AML-193 (cell line): ENCODE results near the gene TMEM179B.
A peak's percentile ranks its signal among the peaks of the same experiment; 100 is the strongest.
"Not testable (repeated sequence)": the region's sequence is repeated elsewhere in the genome, so short reads cannot be mapped to it uniquely, and the experiment has no call there.

Experiments used
- DNase-seq, 2 experiments: peaks; one replicate each; lab custom pipeline; 2025; lab: John Stamatoyannopoulos, UW

The TMEM179B gene

GRCh38 chr11:62789576-62789975, 2.4 kb downstream of the TMEM179B start:
- no peak for DNase-seq

GRCh38 chr11:62791501-62792201, 4.4 kb downstream of the TMEM179B start, which contains the start of gene TMEM223:
TSS of gene TMEM223 (minus strand) at chr11:62792006. CDS start at chr11:62791994, 12 bp downstream.
- DNase-seq = peak; percentile 66 to 76

DNA sequence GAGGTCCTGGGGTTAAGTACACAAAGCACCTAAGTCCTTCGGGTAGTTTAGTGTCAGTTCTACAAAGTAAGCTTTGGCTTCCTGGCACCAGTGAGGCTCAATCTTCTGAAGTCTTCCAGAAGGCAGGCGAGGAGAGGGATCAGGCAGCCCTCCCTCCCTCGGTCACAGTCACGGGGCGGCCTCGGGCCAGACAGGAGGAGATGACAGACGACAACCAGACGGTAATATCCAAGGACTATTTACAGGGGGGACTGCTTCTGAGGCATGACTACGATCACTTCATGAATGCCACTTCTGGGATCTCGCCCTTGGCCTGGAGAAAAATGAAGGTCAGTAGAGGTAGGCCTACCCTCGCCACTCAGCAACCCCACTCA, 5.0 kb downstream of the TMEM179B start:
- DNase-seq = no peak

- DNase-seq = no peak
Observed at GRCh38 chr11:62794201-62794775, 7.1 kb downstream of the TMEM179B start.

DNA sequence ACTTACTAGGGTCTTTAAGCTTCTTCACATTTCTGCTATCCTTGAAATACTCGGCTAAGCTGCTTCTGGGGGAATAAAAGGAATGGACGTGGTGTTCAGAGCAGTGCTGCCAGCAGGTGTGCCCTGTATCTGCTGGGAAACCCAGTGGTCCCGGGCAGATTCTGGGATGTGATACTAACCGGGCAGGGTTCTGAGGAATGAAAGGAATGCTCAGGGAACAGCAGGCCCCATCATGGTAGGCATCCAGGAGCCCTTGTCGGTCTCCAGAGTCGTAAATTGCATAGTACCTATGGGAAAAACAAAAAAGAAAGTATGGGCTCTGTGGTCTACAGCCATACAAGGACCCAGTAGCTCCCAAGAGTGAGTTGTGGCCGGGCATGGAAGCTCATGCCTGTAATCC, 9.1 kb downstream of the TMEM179B start:
- DNase-seq = no peak

DNA sequence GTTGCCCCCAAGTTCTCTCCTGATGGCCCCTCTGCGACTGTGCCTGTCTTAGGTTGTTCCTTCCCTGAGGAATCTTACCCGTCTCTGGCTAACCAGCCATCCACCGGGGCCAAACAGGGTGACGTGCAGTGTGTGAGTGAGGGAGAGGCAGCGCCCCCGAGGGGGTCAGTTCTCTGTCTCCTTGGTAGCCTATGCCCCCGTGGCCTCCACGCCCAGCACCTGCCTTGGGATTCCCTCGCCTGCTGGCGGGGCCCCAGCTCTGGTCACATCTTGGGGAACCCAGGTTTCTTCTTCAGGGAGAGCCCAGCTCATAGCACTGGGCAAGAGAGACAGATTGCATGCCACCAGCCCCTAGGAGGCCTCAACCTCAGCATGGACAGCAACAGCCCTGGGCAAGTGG, 12.3 kb downstream of the TMEM179B start:
- no peak for DNase-seq

GRCh38 chr11:62801071-62801470, 13.9 kb downstream of the TMEM179B start:
- no peak for DNase-seq

DNA sequence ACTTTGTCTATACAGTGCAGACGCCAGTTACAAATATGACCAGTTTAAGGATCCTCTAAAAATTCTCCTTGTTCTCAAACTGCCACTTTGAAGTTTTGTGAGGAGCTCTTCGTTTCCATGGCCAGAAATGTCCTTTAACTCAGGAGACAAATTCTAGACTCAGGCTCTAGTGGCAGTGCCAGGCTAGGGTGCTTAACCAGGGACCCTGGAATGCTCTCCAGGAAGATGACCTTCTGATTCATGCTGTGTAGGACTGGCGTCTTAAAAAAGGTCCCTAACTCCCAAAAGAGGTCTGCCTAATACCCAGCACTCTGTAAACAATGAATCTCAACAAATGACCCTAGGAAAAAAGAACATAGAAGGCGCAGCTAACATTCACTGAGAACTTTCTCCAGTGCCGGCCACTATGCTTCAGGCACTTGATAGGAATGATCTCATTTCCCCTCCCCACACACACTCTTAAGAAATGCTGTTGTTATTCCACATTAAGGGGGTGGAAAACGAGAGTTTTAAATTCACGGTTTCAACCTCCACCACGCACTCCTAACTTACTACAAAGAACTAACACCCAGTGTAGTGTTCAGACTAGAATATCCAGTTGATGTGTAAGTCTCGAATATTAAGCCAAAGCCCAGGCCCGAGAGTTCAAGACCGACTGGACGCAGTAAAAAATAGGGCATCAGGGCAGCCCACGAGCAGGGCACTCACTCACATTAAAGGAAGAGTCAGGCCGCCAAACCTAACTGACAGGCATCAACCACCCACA, 17.3 kb downstream of the TMEM179B start:
- DNase-seq = peak; percentile 20 to 38

DNA sequence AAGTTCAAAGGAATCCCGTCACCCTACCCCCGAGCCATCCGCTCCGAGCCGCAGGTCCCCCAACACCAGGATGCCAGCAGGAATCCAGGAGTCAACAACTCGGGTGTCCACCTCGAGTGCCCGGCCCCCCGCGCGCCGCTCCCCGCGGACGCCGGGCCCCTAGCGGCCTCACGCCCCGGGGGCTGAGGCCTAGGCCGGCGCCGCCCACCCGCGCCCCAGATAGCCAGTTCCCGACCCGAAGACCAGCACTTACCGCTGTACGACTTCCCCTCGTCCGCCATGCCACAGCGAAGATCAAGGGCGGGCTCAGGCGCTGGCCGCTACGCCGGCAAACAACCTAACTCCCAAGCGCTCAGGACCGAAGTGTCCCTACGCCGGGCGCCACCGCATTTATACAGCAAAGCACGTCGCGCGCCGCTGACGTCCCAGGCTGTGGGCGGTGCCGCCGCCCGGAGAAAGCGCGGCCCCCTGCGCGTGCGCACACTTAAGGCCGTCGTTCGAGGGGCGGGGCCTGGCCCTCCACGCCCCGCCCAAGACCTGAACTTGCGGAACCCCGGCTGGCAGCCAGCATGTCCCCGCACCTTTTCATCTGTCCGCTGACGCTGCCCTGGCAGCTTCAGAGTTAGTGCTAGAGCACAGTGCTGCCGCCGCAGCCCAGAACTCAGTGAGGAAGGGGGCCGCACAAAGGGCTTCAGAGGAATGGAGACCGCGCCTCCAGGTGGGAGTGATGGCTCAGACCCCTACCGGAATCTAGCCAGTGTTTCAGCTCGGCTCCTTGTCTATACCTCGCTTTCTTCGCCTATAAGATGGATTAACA, 18.1 kb downstream of the TMEM179B start, which contains the start of gene NXF1:
Gene NXF1 (minus strand): TSS at position 365 of the 817 bp plus-strand sequence. CDS start 84 bp downstream, at position 281.
- peak; percentile 89 for DNase-seq

DNA sequence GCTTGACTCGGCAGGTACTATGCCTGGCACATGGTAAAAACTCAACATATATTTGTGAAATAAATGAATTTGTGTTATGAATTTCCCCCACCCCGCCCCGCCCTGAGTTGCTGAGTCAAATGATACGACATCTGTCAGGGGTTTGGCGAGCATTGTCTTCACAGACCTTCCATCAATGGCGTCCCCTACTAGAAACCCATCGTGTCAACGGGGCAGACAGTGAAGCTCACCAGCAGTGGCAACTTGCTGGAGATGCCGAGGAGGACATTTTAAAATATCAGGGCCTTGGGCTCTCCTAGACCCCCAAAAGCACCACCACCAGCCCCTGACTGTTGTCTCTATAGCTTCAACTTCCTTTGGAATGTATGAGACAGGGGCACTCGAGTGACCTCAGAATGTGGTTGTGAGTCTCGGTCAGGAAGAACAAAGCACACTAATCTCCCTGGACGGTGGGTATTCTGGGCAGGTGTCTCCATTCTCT, 18.8 kb downstream of the TMEM179B start:
- DNase-seq = no peak

DNA sequence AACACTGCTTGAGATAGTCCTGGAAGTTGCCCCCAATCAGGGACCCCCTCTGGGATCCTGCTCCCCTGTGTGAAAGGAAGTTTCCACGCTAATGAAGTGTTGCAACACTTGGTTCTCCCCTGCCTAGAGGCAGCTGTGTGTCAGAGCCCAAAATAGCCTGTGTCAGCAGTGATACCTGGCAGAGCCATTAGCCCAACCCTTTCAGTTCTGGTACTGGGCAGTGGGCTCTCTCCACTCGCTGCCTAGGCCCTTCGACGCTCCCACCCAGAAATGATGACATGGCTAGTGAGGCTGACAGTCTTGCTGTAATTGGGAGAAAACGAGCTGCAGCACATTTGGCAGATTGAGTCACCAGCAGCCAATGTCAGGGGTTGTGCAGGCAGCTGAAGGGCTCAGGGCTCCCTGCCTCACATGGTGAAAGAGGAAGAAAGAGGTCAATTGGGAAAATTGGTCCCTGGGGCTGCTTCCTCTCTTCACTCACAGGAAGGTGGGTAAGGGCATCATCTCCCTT, 19.5 kb downstream of the TMEM179B start:
- peak; percentile 52 to 63 for DNase-seq

- DNase-seq = no peak
Observed at GRCh38 chr11:62810748-62811147, 23.5 kb downstream of the TMEM179B start.

DNA sequence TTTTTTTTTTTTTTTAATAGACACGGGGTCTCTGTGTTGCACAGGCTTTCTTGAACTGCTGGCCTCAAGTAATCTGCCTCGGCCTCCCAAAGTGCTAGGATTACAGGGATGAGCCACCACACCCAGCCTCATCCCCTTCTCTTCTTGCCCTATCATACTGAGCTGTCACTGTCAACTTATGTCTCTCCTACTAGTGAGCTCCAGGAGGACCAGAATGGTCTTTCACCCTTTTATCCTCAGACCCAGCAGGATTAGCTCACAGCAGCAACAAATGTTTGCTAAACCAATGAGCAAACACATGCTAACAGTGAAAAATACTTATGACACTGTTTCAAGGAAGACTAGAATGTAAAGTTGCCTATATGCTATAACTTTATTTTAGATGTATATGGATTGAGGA, 24.5 kb downstream of the TMEM179B start:
- no peak for DNase-seq

- DNase-seq = peak; percentile 50 to 59
Observed at GRCh38 chr11:62816557-62816956, 29.4 kb downstream of the TMEM179B start.

- DNase-seq = no peak
Observed at GRCh38 chr11:62817129-62817528, 29.9 kb downstream of the TMEM179B start.

- no peak for DNase-seq
Observed at GRCh38 chr11:62823677-62824076, 36.5 kb downstream of the TMEM179B start.

DNA sequence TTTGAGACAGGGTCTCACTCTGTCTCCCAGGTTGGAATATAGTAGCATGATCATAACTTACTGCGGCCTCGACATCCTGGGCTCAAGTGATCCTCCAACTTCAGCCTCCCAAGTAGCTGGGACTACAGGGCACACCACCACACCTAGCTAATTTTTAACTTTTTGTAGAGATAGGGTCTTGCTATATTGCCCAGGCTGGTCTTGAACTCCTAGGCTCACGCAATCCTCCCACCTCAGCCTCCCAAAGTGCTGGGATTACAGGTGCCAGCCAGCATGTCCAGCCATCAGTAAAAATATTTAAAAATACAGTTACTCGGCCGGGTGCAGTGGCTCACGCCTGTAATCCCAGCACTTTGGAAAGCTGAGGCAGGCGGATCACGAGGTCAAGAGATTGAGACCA, 40.9 kb downstream of the TMEM179B start:
- DNase-seq = not testable (repeated sequence)

DNA sequence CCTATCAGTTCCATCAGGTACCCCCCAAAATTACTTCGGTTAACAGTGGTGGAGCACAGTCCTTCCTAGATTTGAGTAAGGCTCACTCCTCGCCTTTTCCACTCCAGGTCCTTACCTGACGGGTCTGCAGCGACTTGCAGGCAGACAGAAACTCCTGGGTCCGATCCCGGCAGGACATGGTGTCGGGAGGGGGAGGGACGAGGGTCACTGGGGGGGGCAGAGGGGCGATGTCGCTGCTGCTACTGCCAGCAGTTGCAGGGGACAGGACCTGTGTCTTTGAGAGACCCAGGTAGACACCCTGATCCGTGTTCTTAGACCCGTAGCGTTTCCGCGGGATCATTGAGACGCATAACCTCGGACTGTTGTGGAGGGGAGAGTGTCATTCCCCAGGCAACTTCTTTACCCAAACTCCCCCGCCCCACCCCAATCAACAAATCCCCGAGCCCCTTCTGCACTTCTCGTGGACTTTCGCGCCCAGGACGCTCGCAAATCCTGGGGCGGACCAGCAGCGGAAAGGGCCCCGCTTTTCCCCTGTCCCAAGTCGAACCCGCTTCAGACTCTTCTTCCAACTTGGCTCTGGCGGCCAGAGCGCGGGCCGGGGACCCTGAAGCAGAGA, 43.8 kb downstream of the TMEM179B start:
- no peak for DNase-seq

GRCh38 chr11:62831520-62832335, 44.5 kb downstream of the TMEM179B start, which contains the start of gene STX5:
TSS of gene STX5 (minus strand) at chr11:62832051. CDS start at chr11:62831243, 808 bp downstream.
- peak; percentile 91 to 93 for DNase-seq
